Endodermal cell (in vitro differentiated cells): ENCODE data around the gene UPK2. TPM values are rescaled to one million over a fixed set of nuclear protein-coding genes. Genes with fewer than 3 reads are reported as not detected.
"Not testable (repeated sequence)": the region's sequence is repeated elsewhere in the genome, so short reads cannot be mapped to it uniquely, and the experiment has no call there.

ENCODE experiments used
- DNase-seq: peaks from one replicate; pipeline ENCODE4 v3.0.0-alpha.2; 2017
- H3K27ac ChIP-seq: 2 replicates; pipeline ENCODE4 v1.5.1; 2013; ENCODE audit warnings: mild to moderate bottlenecking, low read depth, low read length, moderate library complexity
- H3K27me3 ChIP-seq: 2 replicates; pipeline ENCODE4 v1.6.1; 2013; ENCODE audit warnings: mild to moderate bottlenecking, low read length, moderate library complexity; ENCODE audit not compliant: insufficient read depth, control insufficient read depth, poor library complexity, severe bottlenecking
- H3K36me3 ChIP-seq: 2 replicates; pipeline ENCODE4 v1.7.0; 2013; ENCODE audit warnings: mild to moderate bottlenecking, low read length, moderate library complexity; ENCODE audit not compliant: control insufficient read depth, insufficient read depth
- H3K4me1 ChIP-seq: one replicate; pipeline ENCODE4 v1.7.0; 2013; ENCODE audit warnings: low read length; ENCODE audit not compliant: control insufficient read depth, insufficient read depth
- H3K4me3 ChIP-seq: 2 replicates; pipeline ENCODE4 v1.5.1; 2013; ENCODE audit warnings: mild to moderate bottlenecking, low read length, moderate library complexity
- H3K9ac ChIP-seq: 2 replicates; pipeline ENCODE4 v1.6.1; 2013; ENCODE audit warnings: mild to moderate bottlenecking, low read length, moderate library complexity; ENCODE audit not compliant: poor library complexity, severe bottlenecking; ENCODE audit errors: extremely low read depth
- H3K9me3 ChIP-seq: 2 replicates; pipeline ENCODE4 v1.6.1; 2013; ENCODE audit warnings: mild to moderate bottlenecking, low read length, moderate library complexity; ENCODE audit not compliant: control insufficient read depth
- H3K27ac Mint-ChIP-seq: 2 replicates; pipeline ENCODE4 v1.8.0; 2020; ENCODE audit warnings: mixed read lengths
- H3K27me3 Mint-ChIP-seq: 2 replicates; pipeline ENCODE4 v1.8.0; 2021; ENCODE audit warnings: mild to moderate bottlenecking, mixed read lengths; ENCODE audit not compliant: insufficient read depth
- H3K36me3 Mint-ChIP-seq: 2 replicates; pipeline ENCODE4 v1.8.0; 2020; ENCODE audit warnings: low read depth, mixed read lengths
- H3K4me1 Mint-ChIP-seq: 2 replicates; pipeline ENCODE4 v1.8.0; 2020; ENCODE audit warnings: mixed read lengths
- H3K4me3 Mint-ChIP-seq: 2 replicates; pipeline ENCODE4 v1.8.0; 2020; ENCODE audit warnings: mild to moderate bottlenecking, moderate library complexity, mixed read lengths
- H3K9me3 Mint-ChIP-seq: 2 replicates; pipeline ENCODE4 v1.8.0; 2020; ENCODE audit warnings: mild to moderate bottlenecking, mixed read lengths
- WGBS, 2 experiments: methylation state at CpG; one replicate each; pipeline versions ENCODE4 v1.1.5 to v1.1.7; 2013; ENCODE audit warnings: missing lambda C conversion rate in 2 of 2, mixed read lengths in 1 of 2; ENCODE audit not compliant: insufficient coverage in 1 of 2, insufficient read length in 1 of 2; 5-methylcytosine and 5-hydroxymethylcytosine counted together
- total RNA-seq, 2 donors: library from RNA; stranded (reverse); fragmentation: NEBNext Ultra II Directional in 1 of 2; extraction: Animal tissue kit (Norgen Biotek cat#: 25700) in 1 of 2; gene quantifications; 2 replicates in 1 of 2; 3 replicates in 1 of 2; pipeline ENCODE4 v1.2.1, GENCODE V29; 2021
- TF ChIP-seq, protein P1 (sequence below): fragments of 200-600 bp; sonication (generic); conservative IDR thresholded peaks from 2 replicates; pipeline ENCODE4 v1.5.0; 2021; ENCODE audit warnings: antibody characterized with exemption, mild to moderate bottlenecking

Gene UPK2
- total RNA-seq, 2 donors from 2014 or later: 0.38 TPM; not detected in 1

DNA sequence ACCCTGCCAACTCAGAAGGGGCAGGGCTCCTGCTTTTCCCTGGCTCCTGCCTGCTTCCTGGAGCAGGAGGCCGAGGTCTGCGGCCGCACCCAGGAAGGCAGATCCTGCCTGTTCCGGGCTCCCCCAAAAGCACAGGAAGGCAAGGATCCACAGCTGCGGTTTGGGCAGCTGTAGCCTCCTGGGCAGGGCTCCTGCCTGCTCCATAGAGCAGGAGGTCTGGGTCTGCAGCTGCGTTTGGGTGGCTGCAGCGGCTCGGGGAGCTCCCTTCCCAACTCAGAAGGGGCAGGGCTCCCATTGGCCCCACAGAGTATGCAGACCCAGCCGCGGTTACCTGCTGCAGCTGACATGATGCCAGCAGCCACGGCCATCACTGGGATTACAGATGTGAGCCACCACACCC lies 5.5 kb downstream of the UPK2 start:
- no peak overlapping the region for H3K27ac Mint-ChIP-seq

DNA sequence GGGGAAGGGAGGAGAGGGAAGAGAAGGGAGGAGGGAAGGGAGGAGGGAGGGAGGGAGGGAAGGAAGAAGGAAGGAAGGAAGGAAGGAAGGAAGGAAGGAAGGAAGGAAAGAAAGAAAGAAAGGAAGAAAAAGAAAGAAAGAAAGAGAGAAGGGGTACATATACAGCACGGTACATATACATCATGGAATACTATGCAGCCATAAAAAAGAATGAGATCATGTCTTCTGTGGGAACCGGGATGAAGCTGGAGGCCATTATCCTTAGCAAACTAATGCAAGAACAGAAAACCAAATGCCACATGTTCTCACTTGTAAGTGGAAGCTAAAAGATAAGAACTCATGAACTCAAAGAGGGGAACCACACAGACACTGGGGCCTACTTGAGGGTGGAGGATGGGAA lies 13.4 kb downstream of the UPK2 start:
- H3K36me3 ChIP-seq, H3K4me3 ChIP-seq, H3K27ac ChIP-seq, H3K4me3 Mint-ChIP-seq, H3K27me3 ChIP-seq, H3K36me3 Mint-ChIP-seq, H3K9me3 ChIP-seq, H3K4me1 Mint-ChIP-seq, H3K27me3 Mint-ChIP-seq, H3K9me3 Mint-ChIP-seq, H3K9ac ChIP-seq, DNase-seq, H3K27ac Mint-ChIP-seq, H3K4me1 ChIP-seq: not testable (repeated sequence)
- whole genome bisulfite sequencing, 2 experiments: 85 to 100% methylated on average over 1 to 2 of the region's 2 CpGs

More for the DNA sequence above, 5.5 kb downstream of the UPK2 start:
- Mint-ChIP-seq H3K4me3 (no peak overlapping the region), H3K4me1 (no peaks in the 10 kb centered on the region), H3K27me3 (peaks cover 26% of the 10 kb centered on the region), H3K9me3 (no peaks in the 10 kb centered on the region), H3K36me3 (no peaks in the 10 kb centered on the region)
- peak; percentile 60 for DNase-seq
- H3K27ac ChIP-seq: no peak overlapping the region
- no peaks in the 10 kb centered on the region for H3K9me3 ChIP-seq
- no peak overlapping the region for H3K4me3 ChIP-seq
- no peaks in the 10 kb centered on the region for H3K4me1 ChIP-seq
- peaks cover 6% of the 10 kb centered on the region for H3K27me3 ChIP-seq
- WGBS, 2 experiments: 83 to 86% methylated on average over 9 to 11 of the region's 11 CpGs
- TF ChIP-seq, protein P1, sequence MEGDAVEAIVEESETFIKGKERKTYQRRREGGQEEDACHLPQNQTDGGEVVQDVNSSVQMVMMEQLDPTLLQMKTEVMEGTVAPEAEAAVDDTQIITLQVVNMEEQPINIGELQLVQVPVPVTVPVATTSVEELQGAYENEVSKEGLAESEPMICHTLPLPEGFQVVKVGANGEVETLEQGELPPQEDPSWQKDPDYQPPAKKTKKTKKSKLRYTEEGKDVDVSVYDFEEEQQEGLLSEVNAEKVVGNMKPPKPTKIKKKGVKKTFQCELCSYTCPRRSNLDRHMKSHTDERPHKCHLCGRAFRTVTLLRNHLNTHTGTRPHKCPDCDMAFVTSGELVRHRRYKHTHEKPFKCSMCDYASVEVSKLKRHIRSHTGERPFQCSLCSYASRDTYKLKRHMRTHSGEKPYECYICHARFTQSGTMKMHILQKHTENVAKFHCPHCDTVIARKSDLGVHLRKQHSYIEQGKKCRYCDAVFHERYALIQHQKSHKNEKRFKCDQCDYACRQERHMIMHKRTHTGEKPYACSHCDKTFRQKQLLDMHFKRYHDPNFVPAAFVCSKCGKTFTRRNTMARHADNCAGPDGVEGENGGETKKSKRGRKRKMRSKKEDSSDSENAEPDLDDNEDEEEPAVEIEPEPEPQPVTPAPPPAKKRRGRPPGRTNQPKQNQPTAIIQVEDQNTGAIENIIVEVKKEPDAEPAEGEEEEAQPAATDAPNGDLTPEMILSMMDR: no peak
- no peak overlapping the region for H3K9ac ChIP-seq
- no peaks in the 10 kb centered on the region for H3K36me3 ChIP-seq

DNA sequence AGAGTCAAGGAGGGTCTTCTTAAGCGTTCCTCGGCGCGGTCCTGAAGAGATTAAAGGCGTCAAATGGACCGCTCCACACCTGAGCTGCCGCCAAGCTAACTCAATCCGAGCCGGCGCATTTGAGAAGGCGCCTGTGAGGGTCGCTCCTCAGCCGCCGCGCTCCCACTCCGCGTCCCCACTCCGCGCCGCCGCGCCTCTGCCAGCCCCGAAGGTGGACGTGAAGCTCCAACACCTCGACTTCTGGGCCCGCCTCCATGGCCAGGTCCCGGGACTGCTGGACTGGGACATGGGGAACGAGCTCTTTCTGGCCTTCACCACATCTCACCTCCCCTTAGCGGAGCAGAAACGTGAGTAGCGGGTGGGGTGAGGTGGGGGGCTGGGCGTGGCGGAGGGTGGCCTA lies 15.5 kb downstream of the UPK2 start, which contains the start of gene FOXR1:
Gene FOXR1, plus strand, starts transcription at position 116 of the 400 bp plus-strand sequence. Its CDS starts 171 bp downstream, at position 287.
- Histone ChIP-seq H3K4me1 (no peaks in the 10 kb centered on the region), H3K27me3 (no peaks in the 10 kb centered on the region), H3K9me3 (no peaks in the 10 kb centered on the region), H3K27ac (no peak within 1 kb of the TSS), H3K4me3 (no peak within 1 kb of the TSS), H3K9ac (no peak within 1 kb of the TSS), H3K36me3 (no peaks in the 10 kb centered on the region)
- Mint-ChIP-seq H3K36me3 (peaks cover 2% of the 10 kb centered on the region), H3K4me3 (no peak within 1 kb of the TSS), H3K9me3 (no peaks in the 10 kb centered on the region), H3K27ac (no peak within 1 kb of the TSS), H3K27me3 (peaks cover 14% of the 10 kb centered on the region), H3K4me1 (peaks cover 3% of the 10 kb centered on the region)
- 96 to 99% methylated on average over 22 to 31 of the region's 33 CpGs for WGBS, 2 experiments
- TF ChIP-seq, protein P1: no peak
- no peak for DNase-seq

DNA sequence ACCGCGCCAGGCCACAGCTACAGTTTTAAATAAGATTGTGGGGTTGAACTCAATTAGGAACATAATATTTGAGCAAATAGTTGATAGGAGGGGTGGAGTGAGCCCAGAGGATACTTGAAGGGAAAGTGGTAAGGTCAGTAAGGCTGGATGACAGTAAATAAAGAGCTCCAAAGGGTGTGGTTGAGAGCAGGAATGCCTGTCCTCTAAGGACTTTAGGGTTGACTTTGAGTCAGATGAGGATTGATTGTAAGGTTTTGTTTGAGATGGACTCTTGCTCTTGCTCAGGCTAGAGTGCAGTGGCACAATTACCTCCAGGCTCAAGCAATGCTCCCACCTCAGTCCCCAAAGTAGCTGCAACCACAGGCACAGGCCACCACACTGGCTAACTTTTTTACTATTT lies 17.9 kb downstream of the UPK2 start:
- Histone ChIP-seq H3K4me3 (no peak overlapping the region), H3K27me3 (no peaks in the 10 kb centered on the region), H3K36me3 (no peaks in the 10 kb centered on the region), H3K9me3 (no peaks in the 10 kb centered on the region), H3K9ac (no peak overlapping the region), H3K4me1 (no peaks in the 10 kb centered on the region), H3K27ac (no peak overlapping the region)
- TF ChIP-seq, protein P1: no peak
- WGBS, 2 experiments: 93 to 95% methylated on average over 2 of the region's 2 CpGs
- Mint-ChIP-seq H3K36me3 (peaks cover 2% of the 10 kb centered on the region), H3K27ac (no peak overlapping the region), H3K4me3 (no peak overlapping the region), H3K9me3 (no peaks in the 10 kb centered on the region), H3K27me3 (peaks cover 15% of the 10 kb centered on the region), H3K4me1 (peaks cover 3% of the 10 kb centered on the region)
- DNase-seq: no peak
